Spleen (tissue), 7 donors: ENCODE measurements around the gene ATF4.

ENCODE experiments used
- CTCF ChIP-seq, 11 experiments: fragments of 200-600 bp in 7 of 11; fragments of 450-650 bp in 4 of 11; sonication (generic) in 4 of 11; IDR thresholded peaks in 8 of 11; conservative IDR thresholded peaks in 3 of 11; 1 replicate in 7 of 11; 2 replicates in 4 of 11; pipeline versions ENCODE4 v1.4.0 to v1.8.0; 2016 to 2021; ENCODE audit warnings: antibody characterized with exemption in 11 of 11, inconsistent platforms in 4 of 11, mild to moderate bottlenecking in 1 of 11
- POLR2AphosphoS5 ChIP-seq, 3 donors: sonication (generic); formaldehyde crosslinking; IDR thresholded peaks; one replicate each; pipeline ENCODE4 v1.5.1; 2017; ENCODE audit warnings: antibody characterized with exemption in 3 of 3
- donor health status: DM: no; HTN: no; CAD: no; lungs with moderate emphysema.
- donor health status: DM: no; HTN: no; CAD: no.
- donor health status: DM: no; HTN: no; CAD: no.

- no peak for TF ChIP-seq CTCF (IDR thresholded peaks at IDR 0.05 in 8 of 11, conservative IDR thresholded peaks at IDR 0.05 in 3 of 11)
- peak in 1 of 3 donors; percentile 13 for TF ChIP-seq POLR2AphosphoS5 (IDR thresholded peaks at IDR 0.05)
These were observed 9.1 kb upstream of the ATF4 start for GRCh38 chr22:39511226-39511625.
